WTC11 (cell line): Measurements from ENCODE around the gene SLC10A2. TPM values are rescaled to one million over a fixed set of nuclear protein-coding genes. Genes with fewer than 3 reads are reported as not detected.

Experiments used
- ATAC-seq: fragments of 200-7000 bp; cut with Tn5 transposase; 2 replicates; pipeline ENCODE4 v1.10.0; 2021; ENCODE audit warnings: mild to moderate bottlenecking, moderate library complexity
- CTCF ChIA-PET: fragments of 300-600 bp; sonication (Branson Sonifier 250); formaldehyde crosslinking; loops from one replicate; lab custom pipeline; 2021; ENCODE audit warnings: antibody characterized with exemption; lab: Charles Lee
- POLR2A ChIA-PET: fragments of 350-600 bp; sonication (Branson Sonifier 250); formaldehyde crosslinking; loops from one replicate; lab custom pipeline; 2021; ENCODE audit warnings: antibody characterized with exemption; lab: Charles Lee
- DNase-seq: peaks from one replicate; pipeline ENCODE4 v3.0.0; 2021; ENCODE audit warnings: low spot score
- H3K27ac Mint-ChIP-seq: 2 replicates; pipeline ENCODE4 v1.8.0; 2021; ENCODE audit warnings: mixed read lengths
- H3K27me3 Mint-ChIP-seq: 2 replicates; pipeline ENCODE4 v1.8.0; 2021; ENCODE audit warnings: low read depth, mild to moderate bottlenecking, moderate library complexity, mixed read lengths
- H3K36me3 Mint-ChIP-seq: 2 replicates; pipeline ENCODE4 v1.8.0; 2021; ENCODE audit warnings: mixed read lengths
- H3K4me1 Mint-ChIP-seq: 2 replicates; pipeline ENCODE4 v1.8.0; 2022; ENCODE audit warnings: mixed read lengths
- H3K4me3 Mint-ChIP-seq: 2 replicates; pipeline ENCODE4 v1.8.0; 2021; ENCODE audit warnings: mild to moderate bottlenecking, moderate library complexity, mixed read lengths
- H3K9me3 Mint-ChIP-seq: 2 replicates; pipeline ENCODE4 v1.8.0; 2021; ENCODE audit warnings: mixed read lengths
- GABPB1 ChIP-seq: sonication (generic); formaldehyde crosslinking; IDR thresholded peaks from 2 replicates; pipeline ENCODE4 v1.8.1; 2023; ENCODE audit warnings: mild to moderate bottlenecking, missing genetic modification reagents
- GRHL2 ChIP-seq: fragments of 250-450 bp; sonication (Bioruptor Pico); IDR thresholded peaks from 2 replicates; pipeline ENCODE4 v1.8.0; 2022; ENCODE audit warnings: mild to moderate bottlenecking, moderate library complexity; ENCODE audit not compliant: insufficient replicate concordance, severe bottlenecking
- GTF2I ChIP-seq: fragments of 250-450 bp; sonication (Bioruptor Pico); conservative IDR thresholded peaks from 2 replicates; pipeline ENCODE4 v1.4.0; 2021; ENCODE audit warnings: mild to moderate bottlenecking
- SMAD3 ChIP-seq: sonication (generic); formaldehyde crosslinking; IDR thresholded peaks from 2 replicates; pipeline ENCODE4 v1.8.0; 2022; ENCODE audit warnings: missing genetic modification reagents, mild to moderate bottlenecking, borderline replicate concordance
- SOX15 ChIP-seq: fragments of 250-450 bp; sonication (Bioruptor Pico); IDR thresholded peaks from 2 replicates; pipeline ENCODE4 v1.9.0; 2021; ENCODE audit warnings: mild to moderate bottlenecking
- TCF7 ChIP-seq: sonication (generic); formaldehyde crosslinking; IDR thresholded peaks from 2 replicates; pipeline ENCODE4 v1.8.0; 2022; ENCODE audit warnings: mild to moderate bottlenecking, low read depth, missing genetic modification reagents, moderate library complexity
- ZNF219 ChIP-seq: sonication (generic); formaldehyde crosslinking; IDR thresholded peaks from 2 replicates; pipeline ENCODE4 v1.8.0; 2023; ENCODE audit warnings: missing genetic modification reagents, mild to moderate bottlenecking, borderline replicate concordance
- total RNA-seq: library from RNA; stranded (reverse); gene quantifications from 3 replicates; pipeline ENCODE4 v1.2.3, GENCODE V29; 2021
- TF ChIP-seq, protein P1 (sequence below): fragments of 250-450 bp; sonication (Bioruptor Pico); IDR thresholded peaks from 2 replicates; pipeline ENCODE4 v1.9.0; 2021; ENCODE audit warnings: moderate library complexity, mild to moderate bottlenecking, inconsistent platforms, borderline replicate concordance
- TF ChIP-seq, protein P2 (sequence below): sonication (generic); formaldehyde crosslinking; IDR thresholded peaks from 2 replicates; pipeline ENCODE4 v1.8.0; 2022; ENCODE audit warnings: mild to moderate bottlenecking, missing genetic modification reagents
- TF ChIP-seq, protein P3 (sequence below): fragments of 200-600 bp; IDR thresholded peaks from 2 replicates; pipeline ENCODE4 v1.8.0; 2022; ENCODE audit warnings: antibody characterized with exemption
- TF ChIP-seq, protein P4 (sequence below): sonication (generic); formaldehyde crosslinking; IDR thresholded peaks from 2 replicates; pipeline ENCODE4 v1.8.0; 2022; ENCODE audit warnings: mild to moderate bottlenecking, missing genetic modification reagents
- TF ChIP-seq, protein P5 (sequence below): sonication (generic); formaldehyde crosslinking; IDR thresholded peaks from 2 replicates; pipeline ENCODE4 v1.8.0; 2023; ENCODE audit warnings: mild to moderate bottlenecking, missing genetic modification reagents
- TF ChIP-seq, protein P6 (sequence below): fragments of 250-450 bp; sonication (Bioruptor Pico); conservative IDR thresholded peaks from 2 replicates; pipeline ENCODE4 v1.9.0; 2021; ENCODE audit warnings: mild to moderate bottlenecking
- TF ChIP-seq, protein P7 (sequence below): sonication (generic); formaldehyde crosslinking; IDR thresholded peaks from 2 replicates; pipeline ENCODE4 v1.8.1; 2023; ENCODE audit warnings: mild to moderate bottlenecking, missing genetic modification reagents

Gene SLC10A2
- total RNA-seq, 1 experiment from 2014 or later, result not detected

DNA sequence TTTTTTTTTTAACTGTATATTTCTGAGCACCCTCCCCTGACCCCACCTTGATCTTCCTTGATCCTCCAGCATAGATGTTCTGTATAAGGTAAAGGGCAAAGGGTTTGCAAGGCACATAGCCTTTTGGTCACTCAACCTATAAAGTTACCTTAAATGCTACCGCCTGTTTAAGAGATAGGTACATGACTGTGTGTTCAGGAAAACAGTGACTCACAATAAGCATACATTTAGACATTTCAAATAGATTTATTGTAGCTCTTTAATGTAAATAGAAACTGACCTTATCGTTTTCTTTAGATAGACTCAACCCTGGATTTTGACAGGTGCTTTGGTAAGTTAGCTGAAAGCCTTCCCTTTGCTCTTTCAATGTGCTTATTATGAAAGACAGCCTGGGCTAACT is 15.2 kb upstream of the SLC10A2 start (continued):
- TF ChIP-seq, protein P1, sequence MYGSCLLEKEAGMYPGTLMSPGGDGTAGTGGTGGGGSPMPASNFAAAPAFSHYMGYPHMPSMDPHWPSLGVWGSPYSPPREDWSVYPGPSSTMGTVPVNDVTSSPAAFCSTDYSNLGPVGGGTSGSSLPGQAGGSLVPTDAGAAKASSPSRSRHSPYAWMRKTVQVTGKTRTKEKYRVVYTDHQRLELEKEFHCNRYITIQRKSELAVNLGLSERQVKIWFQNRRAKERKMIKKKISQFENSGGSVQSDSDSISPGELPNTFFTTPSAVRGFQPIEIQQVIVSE (CRISPR knock-in tag), result no peak
- TF ChIP-seq, protein P2, sequence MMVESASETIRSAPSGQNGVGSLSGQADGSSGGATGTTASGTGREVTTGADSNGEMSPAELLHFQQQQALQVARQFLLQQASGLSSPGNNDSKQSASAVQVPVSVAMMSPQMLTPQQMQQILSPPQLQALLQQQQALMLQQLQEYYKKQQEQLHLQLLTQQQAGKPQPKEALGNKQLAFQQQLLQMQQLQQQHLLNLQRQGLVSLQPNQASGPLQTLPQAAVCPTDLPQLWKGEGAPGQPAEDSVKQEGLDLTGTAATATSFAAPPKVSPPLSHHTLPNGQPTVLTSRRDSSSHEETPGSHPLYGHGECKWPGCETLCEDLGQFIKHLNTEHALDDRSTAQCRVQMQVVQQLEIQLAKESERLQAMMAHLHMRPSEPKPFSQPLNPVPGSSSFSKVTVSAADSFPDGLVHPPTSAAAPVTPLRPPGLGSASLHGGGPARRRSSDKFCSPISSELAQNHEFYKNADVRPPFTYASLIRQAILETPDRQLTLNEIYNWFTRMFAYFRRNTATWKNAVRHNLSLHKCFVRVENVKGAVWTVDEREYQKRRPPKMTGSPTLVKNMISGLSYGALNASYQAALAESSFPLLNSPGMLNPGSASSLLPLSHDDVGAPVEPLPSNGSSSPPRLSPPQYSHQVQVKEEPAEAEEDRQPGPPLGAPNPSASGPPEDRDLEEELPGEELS (CRISPR knock-in tag), result no peak

DNA sequence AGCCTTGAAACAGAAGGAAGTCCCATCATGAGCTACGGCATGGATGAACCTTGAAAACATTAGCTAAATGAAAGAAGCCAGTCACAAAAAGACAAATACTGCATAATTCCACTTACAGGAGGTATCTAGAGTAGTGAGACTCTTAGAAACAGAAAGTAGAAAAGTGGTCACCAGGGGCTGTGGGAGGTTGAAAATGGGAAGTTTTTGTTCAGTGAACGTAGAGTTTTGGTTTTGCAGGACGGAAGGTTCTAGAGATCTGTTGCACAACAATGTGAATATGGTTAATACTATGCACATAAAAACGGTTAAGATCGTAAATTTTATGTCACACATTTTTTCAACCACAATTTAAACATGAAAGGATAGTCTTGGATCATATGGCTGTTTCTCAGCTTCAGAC is 11.9 kb upstream of the SLC10A2 start:
- TF ChIP-seq TCF7 (CRISPR knock-in tag) (no peak), SOX15 (CRISPR knock-in tag) (no peak), GTF2I (no peak), GABPB1 (CRISPR knock-in tag) (no peak), SMAD3 (CRISPR knock-in tag) (no peak), GRHL2 (CRISPR knock-in tag) (no peak), ZNF219 (no peak)
- TF ChIP-seq, protein P3, sequence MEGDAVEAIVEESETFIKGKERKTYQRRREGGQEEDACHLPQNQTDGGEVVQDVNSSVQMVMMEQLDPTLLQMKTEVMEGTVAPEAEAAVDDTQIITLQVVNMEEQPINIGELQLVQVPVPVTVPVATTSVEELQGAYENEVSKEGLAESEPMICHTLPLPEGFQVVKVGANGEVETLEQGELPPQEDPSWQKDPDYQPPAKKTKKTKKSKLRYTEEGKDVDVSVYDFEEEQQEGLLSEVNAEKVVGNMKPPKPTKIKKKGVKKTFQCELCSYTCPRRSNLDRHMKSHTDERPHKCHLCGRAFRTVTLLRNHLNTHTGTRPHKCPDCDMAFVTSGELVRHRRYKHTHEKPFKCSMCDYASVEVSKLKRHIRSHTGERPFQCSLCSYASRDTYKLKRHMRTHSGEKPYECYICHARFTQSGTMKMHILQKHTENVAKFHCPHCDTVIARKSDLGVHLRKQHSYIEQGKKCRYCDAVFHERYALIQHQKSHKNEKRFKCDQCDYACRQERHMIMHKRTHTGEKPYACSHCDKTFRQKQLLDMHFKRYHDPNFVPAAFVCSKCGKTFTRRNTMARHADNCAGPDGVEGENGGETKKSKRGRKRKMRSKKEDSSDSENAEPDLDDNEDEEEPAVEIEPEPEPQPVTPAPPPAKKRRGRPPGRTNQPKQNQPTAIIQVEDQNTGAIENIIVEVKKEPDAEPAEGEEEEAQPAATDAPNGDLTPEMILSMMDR, result no peak
- TF ChIP-seq, protein P4, sequence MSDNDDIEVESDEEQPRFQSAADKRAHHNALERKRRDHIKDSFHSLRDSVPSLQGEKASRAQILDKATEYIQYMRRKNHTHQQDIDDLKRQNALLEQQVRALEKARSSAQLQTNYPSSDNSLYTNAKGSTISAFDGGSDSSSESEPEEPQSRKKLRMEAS (CRISPR knock-in tag), result no peak
- TF ChIP-seq, protein P1 (CRISPR knock-in tag), result no peak
- TF ChIP-seq, protein P5, sequence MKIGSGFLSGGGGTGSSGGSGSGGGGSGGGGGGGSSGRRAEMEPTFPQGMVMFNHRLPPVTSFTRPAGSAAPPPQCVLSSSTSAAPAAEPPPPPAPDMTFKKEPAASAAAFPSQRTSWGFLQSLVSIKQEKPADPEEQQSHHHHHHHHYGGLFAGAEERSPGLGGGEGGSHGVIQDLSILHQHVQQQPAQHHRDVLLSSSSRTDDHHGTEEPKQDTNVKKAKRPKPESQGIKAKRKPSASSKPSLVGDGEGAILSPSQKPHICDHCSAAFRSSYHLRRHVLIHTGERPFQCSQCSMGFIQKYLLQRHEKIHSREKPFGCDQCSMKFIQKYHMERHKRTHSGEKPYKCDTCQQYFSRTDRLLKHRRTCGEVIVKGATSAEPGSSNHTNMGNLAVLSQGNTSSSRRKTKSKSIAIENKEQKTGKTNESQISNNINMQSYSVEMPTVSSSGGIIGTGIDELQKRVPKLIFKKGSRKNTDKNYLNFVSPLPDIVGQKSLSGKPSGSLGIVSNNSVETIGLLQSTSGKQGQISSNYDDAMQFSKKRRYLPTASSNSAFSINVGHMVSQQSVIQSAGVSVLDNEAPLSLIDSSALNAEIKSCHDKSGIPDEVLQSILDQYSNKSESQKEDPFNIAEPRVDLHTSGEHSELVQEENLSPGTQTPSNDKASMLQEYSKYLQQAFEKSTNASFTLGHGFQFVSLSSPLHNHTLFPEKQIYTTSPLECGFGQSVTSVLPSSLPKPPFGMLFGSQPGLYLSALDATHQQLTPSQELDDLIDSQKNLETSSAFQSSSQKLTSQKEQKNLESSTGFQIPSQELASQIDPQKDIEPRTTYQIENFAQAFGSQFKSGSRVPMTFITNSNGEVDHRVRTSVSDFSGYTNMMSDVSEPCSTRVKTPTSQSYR (CRISPR knock-in tag), result no peak
- TF ChIP-seq, protein P6, sequence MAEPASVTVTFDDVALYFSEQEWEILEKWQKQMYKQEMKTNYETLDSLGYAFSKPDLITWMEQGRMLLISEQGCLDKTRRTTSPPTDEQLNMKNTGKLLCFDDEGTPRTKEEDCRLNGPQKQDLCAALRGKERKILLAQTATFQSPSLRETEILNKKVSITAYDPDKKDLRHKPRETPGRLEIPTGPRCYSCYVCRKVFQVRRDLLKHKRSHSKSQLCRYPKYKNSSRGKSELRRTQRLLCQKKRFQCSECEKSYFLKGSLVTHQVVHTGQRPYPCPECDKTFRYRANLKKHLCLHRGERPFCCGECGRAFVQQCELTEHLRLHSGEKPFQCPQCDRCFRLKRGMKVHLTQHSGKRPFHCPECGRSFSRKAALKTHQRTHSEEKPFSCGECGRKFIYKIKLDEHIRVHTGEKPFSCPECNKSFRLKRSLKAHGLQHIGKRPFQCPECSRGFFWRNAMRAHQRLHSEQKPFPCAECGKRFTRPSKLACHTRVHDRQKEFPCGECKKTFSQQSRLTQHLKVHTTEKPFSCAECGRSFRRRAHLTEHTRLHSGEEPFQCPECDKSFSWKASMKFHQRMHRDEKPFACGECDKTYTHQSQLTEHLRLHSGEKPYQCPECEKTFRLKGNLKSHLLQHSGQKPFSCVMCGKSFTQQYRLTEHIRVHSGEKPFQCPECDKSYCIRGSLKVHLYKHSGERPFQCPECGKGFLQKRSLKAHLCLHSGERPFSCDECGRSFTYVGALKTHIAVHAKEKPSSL, result no peak
- TF ChIP-seq, protein P7, sequence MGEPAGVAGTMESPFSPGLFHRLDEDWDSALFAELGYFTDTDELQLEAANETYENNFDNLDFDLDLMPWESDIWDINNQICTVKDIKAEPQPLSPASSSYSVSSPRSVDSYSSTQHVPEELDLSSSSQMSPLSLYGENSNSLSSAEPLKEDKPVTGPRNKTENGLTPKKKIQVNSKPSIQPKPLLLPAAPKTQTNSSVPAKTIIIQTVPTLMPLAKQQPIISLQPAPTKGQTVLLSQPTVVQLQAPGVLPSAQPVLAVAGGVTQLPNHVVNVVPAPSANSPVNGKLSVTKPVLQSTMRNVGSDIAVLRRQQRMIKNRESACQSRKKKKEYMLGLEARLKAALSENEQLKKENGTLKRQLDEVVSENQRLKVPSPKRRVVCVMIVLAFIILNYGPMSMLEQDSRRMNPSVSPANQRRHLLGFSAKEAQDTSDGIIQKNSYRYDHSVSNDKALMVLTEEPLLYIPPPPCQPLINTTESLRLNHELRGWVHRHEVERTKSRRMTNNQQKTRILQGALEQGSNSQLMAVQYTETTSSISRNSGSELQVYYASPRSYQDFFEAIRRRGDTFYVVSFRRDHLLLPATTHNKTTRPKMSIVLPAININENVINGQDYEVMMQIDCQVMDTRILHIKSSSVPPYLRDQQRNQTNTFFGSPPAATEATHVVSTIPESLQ (CRISPR knock-in tag), result no peak
- TF ChIP-seq, all 79 proteins: peak for 0
- H3K27ac Mint-ChIP-seq, result no peak overlapping the region
- POLR2A ChIA-PET, result no interaction called here
- no peaks in the 10 kb centered on the region for H3K36me3 Mint-ChIP-seq
- H3K4me1 Mint-ChIP-seq, result peaks cover 5% of the 10 kb centered on the region
- H3K9me3 Mint-ChIP-seq, result peaks cover 18% of the 10 kb centered on the region
- CTCF ChIA-PET, result no interaction called here
- H3K27me3 Mint-ChIP-seq, result no peaks in the 10 kb centered on the region
- DNase-seq, result no peak
- H3K4me3 Mint-ChIP-seq, result no peak overlapping the region
- no peak for ATAC-seq
